KMS-11 (cell line): ENCODE data around the gene RFX1.

Source experiments
- H2AFZ ChIP-seq: fragments of 200-600 bp; sonication (generic); 2 replicates; pipeline ENCODE4 v1.6.1; 2016; ENCODE audit warnings: antibody characterized with exemption, mixed run types, low read depth
- H3K27ac ChIP-seq: fragments of 200-600 bp; sonication (generic); 2 replicates; pipeline ENCODE4 v1.6.1; 2016; ENCODE audit warnings: mild to moderate bottlenecking, mixed run types
- H3K27me3 ChIP-seq: fragments of 200-600 bp; sonication (generic); 2 replicates; pipeline ENCODE4 v1.6.1; 2017; ENCODE audit warnings: mild to moderate bottlenecking, low read depth, mixed run types, moderate library complexity; ENCODE audit not compliant: insufficient read depth
- H3K36me3 ChIP-seq: fragments of 200-600 bp; sonication (generic); 2 replicates; pipeline ENCODE4 v1.6.1; 2017; ENCODE audit warnings: mild to moderate bottlenecking, mixed run types; ENCODE audit not compliant: insufficient read depth
- H3K4me1 ChIP-seq: fragments of 200-600 bp; sonication (generic); 2 replicates; pipeline ENCODE4 v1.6.1; 2016; ENCODE audit warnings: mild to moderate bottlenecking, low read depth, mixed run types; ENCODE audit not compliant: poor library complexity, severe bottlenecking
- H3K4me2 ChIP-seq: fragments of 200-600 bp; sonication (generic); 2 replicates; pipeline ENCODE4 v1.7.0; 2016; ENCODE audit warnings: mild to moderate bottlenecking, mixed run types
- H3K4me3 ChIP-seq: fragments of 200-600 bp; sonication (generic); IDR thresholded peaks from 2 replicates; pipeline ENCODE4 v1.6.1; 2017; ENCODE audit warnings: low read depth, low read length, mixed read lengths; ENCODE audit not compliant: insufficient read depth
- H3K79me2 ChIP-seq: fragments of 200-600 bp; sonication (generic); 2 replicates; pipeline ENCODE4 v1.6.1; 2016; ENCODE audit warnings: low read depth, mixed run types; ENCODE audit not compliant: insufficient read depth
- H3K9ac ChIP-seq: fragments of 200-600 bp; sonication (generic); 2 replicates; pipeline ENCODE4 v1.6.1; 2016; ENCODE audit warnings: mild to moderate bottlenecking, mixed run types
- H4K20me1 ChIP-seq: fragments of 200-600 bp; sonication (generic); 2 replicates; pipeline ENCODE4 v1.6.1; 2016; ENCODE audit warnings: mild to moderate bottlenecking, mixed run types; ENCODE audit not compliant: insufficient read depth
- TF ChIP-seq, protein P1 (sequence below): fragments of 200-600 bp; sonication (generic); conservative IDR thresholded peaks from 2 replicates; pipeline ENCODE4 v1.6.1; 2017; ENCODE audit warnings: low read depth, mild to moderate bottlenecking, antibody characterized with exemption, low read length, moderate library complexity, mixed read lengths

Gene RFX1

GRCh38 chr19:13980340-13980739 is 25.8 kb downstream of the RFX1 start:
- Histone ChIP-seq H3K9ac (no peak overlapping the region), H3K79me2 (no peaks in the 10 kb centered on the region), H2AFZ (no peak overlapping the region), H3K4me3 (no peak overlapping the region), H3K36me3 (no peaks in the 10 kb centered on the region), H4K20me1 (no peaks in the 10 kb centered on the region), H3K27ac (no peak overlapping the region), H3K4me2 (no peak overlapping the region), H3K4me1 (no peaks in the 10 kb centered on the region), H3K27me3 (no peaks in the 10 kb centered on the region)
- TF ChIP-seq, protein P1, sequence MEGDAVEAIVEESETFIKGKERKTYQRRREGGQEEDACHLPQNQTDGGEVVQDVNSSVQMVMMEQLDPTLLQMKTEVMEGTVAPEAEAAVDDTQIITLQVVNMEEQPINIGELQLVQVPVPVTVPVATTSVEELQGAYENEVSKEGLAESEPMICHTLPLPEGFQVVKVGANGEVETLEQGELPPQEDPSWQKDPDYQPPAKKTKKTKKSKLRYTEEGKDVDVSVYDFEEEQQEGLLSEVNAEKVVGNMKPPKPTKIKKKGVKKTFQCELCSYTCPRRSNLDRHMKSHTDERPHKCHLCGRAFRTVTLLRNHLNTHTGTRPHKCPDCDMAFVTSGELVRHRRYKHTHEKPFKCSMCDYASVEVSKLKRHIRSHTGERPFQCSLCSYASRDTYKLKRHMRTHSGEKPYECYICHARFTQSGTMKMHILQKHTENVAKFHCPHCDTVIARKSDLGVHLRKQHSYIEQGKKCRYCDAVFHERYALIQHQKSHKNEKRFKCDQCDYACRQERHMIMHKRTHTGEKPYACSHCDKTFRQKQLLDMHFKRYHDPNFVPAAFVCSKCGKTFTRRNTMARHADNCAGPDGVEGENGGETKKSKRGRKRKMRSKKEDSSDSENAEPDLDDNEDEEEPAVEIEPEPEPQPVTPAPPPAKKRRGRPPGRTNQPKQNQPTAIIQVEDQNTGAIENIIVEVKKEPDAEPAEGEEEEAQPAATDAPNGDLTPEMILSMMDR, result no peak

DNA sequence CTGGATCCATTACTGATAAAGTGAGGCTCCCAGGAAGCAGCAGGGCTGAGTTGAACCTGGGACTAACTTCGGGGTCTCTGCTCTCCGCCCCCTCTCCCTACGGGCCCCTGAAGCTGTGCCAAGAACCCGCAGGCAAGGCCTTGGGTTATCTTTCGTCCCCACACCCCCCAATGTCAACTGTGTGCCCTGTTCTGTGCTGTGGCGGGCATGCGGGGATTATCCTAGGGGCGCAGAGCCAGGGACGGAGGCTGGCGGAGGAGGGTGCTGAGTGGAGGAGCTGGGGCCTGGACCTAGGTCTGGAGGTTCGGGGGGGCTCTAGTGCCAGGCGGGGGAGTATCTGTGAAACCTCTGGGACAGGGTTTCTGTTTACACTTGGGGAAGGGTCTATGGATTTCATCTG is 26.4 kb downstream of the RFX1 start:
- H3K4me1 ChIP-seq, result no peaks in the 10 kb centered on the region
- H2AFZ ChIP-seq, result no peak overlapping the region
- H4K20me1 ChIP-seq, result no peaks in the 10 kb centered on the region
- no peaks in the 10 kb centered on the region for H3K79me2 ChIP-seq
- no peaks in the 10 kb centered on the region for H3K36me3 ChIP-seq
- H3K27ac ChIP-seq, result no peak overlapping the region
- H3K4me2 ChIP-seq, result no peak overlapping the region
- H3K27me3 ChIP-seq, result no peaks in the 10 kb centered on the region
- H3K4me3 ChIP-seq, result no peak overlapping the region
- TF ChIP-seq, protein P1, result no peak
- H3K9ac ChIP-seq, result no peak overlapping the region

DNA sequence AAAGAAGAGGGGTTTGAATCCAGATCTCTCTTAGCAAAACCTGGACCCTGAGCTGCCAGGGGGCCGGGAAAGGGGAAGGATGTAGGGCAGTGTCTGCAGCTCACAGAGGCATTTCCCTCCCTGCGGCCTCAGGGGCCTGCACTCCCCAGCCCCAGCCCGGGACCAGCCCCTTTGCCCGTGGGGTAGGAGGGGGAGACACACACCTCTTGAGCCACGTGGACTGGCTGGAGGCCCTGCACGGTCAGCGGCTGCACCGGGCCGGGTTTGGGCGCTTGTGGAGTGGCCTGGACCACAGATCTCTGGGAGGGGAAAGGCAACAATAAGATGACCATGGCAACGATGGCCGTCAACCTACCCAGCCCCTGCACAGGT is 26.9 kb downstream of the RFX1 start:
- Histone ChIP-seq H4K20me1 (no peaks in the 10 kb centered on the region), H3K4me1 (no peaks in the 10 kb centered on the region), H2AFZ (no peak overlapping the region), H3K27me3 (no peaks in the 10 kb centered on the region), H3K27ac (no peak overlapping the region), H3K79me2 (no peaks in the 10 kb centered on the region), H3K4me3 (no peak overlapping the region), H3K9ac (no peak overlapping the region), H3K36me3 (no peaks in the 10 kb centered on the region), H3K4me2 (no peak overlapping the region)
- TF ChIP-seq, protein P1, result no peak

DNA sequence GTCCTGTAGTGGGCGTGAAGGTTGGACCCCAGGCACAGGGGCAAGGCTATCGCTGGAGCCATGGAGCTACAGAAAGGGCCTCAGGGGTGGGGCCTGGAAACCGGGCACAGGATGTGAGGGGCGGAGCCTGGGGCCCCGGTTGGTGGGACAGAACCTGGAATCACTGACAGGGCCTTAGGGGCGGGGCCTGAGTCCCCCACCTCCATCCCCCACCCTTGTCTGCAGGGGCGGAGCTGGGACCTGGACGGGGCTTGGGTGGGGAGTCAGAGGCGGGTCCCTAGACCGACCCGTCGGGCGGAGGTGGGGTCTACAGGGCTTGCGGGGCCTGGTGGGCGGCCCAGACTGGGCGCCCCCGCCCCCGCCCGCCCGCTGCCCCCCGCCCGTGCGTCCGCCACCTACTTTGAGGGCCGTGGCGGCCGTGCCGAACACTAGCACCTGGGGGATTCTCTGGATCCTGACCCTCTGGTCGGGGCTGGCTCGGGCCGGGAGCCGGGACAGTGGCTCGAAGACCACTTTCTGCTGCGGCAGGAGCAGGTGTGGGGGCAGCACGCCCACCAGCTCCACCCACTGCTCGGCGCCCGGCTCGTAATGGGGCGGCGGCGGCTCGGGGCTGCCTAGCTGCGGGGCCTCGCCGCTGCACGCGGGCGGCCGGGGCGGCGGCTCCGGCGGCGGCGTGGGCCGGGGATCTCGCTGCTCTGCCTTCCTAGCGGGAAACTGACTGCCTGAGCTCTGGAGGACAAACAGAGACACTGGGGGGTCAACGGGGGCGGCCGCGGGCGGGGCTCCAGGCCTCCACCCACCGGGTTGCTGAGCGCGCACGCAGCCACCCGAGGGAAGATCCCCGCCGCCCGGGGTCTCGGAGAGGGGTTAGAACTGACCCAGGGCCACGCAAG is 27.5 kb downstream of the RFX1 start:
- no peak overlapping the region for H3K27ac ChIP-seq
- no peak overlapping the region for H2AFZ ChIP-seq
- no peaks in the 10 kb centered on the region for H4K20me1 ChIP-seq
- TF ChIP-seq, protein P1, result no peak
- no peaks in the 10 kb centered on the region for H3K27me3 ChIP-seq
- H3K4me3 ChIP-seq, result no peak overlapping the region
- H3K4me1 ChIP-seq, result no peaks in the 10 kb centered on the region
- H3K9ac ChIP-seq, result no peak overlapping the region
- H3K36me3 ChIP-seq, result no peaks in the 10 kb centered on the region
- H3K79me2 ChIP-seq, result no peaks in the 10 kb centered on the region
- H3K4me2 ChIP-seq, result no peak overlapping the region
